GM21423 (cell line): ENCODE results near the gene RIBC2.
"Not testable (repeated sequence)": the region's sequence is repeated elsewhere in the genome, so short reads cannot be mapped to it uniquely, and the experiment has no call there.

Source experiments
- ATAC-seq: cut with Tn5 transposase; IDR thresholded peaks from one replicate; pipeline ENCODE4 v1.9.1; 2021; ENCODE audit warnings: mild to moderate bottlenecking, moderate library complexity; ENCODE audit not compliant: unreplicated experiment

Gene RIBC2

DNA sequence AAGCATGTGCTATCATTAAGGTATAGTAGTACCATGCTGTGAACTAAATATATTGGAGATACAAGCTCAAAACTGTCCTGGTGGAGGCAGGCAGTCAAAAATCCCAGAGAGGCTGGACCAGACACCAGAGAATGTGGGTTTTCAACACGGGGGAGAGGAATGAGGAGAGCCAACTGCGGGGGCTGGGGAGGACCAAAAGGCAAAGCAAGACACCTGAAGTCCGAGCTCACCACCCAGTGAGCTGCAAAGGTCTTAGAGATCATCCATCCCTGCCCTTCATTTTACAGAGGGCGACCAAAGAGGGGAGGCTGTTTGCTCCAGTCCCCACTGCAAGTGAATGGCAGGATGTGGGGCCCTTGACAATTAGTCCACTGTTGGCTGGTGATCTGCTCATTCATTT lies 10.0 kb downstream of the RIBC2 start:
- no peak for ATAC-seq

DNA sequence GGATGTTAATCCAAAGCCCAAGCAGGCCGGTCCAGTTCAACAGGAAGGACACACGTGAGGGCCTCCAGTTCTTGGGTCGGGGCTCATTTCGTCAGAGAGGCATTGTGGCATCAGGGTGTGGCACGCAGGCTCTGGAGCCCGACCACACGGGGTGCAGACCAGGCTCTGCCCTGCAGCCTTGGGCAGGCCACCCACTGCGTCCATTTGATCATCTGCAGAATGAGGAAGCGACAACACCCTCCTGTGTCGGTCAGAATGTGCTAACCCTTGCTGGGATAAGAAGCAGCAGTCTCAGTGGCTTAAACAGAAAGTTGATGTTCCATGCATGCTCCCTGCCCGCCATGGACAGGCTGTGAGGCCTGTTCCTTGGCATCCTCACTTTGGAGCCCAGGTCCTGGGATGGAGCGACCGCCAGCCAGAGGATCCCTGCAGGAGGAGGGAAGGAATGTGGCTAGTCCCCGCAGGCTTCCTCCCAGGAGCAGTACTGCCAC lies 10.8 kb downstream of the RIBC2 start:
- no peak for ATAC-seq

DNA sequence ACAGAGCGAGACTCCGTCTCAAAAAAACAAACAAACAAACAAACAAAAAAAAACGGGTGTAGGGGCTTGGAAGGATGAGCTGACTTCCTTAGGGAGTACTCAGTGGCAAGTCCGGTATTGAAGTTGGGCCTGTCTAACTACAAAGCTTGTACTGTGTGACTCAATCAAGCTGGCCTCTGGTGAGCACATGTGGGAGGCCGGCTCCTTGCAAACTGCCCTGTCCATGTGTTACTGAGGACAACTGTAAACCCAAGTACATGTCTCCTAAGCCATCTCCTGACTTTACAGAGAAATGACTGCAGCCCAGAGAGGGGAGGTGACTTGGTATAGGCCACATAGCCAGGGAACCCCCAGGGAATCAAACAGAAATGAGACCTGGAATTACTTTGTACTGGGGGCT lies 11.6 kb downstream of the RIBC2 start:
- ATAC-seq, result no peak

DNA sequence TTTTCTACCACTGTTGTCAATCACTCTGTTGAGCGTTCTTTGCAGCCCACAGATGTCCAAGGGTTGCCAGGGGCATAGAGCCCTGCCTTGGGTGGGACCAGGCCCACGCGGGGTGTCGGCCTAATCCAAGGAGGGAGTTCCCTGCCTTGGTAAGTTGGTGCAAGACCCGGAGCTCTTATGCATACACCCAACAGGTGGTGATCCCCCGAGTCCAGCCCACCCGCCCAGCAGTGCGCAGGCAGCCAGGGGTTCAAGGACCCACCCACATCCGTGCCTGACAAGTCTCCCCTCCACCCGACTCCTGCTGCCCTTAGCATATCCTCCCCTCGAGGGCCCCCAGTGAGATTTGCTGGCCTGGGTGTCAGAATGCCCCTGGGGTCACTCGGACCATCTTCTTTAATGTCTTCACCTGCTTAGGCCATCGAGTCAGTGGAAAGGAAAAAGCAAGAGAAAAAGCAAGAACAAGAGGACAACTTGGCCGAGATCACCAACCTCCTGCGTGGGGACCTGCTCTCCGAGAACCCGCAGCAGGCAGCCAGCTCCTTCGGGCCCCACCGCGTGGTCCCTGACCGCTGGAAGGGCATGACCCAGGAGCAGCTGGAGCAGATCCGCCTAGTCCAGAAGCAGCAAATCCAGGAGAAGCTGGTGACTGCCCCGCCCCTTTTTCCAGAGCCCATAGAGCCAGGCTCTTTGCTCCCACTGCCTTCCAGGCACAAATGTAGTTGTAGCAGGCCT lies 12.2 kb downstream of the RIBC2 start:
- no peak for ATAC-seq

DNA sequence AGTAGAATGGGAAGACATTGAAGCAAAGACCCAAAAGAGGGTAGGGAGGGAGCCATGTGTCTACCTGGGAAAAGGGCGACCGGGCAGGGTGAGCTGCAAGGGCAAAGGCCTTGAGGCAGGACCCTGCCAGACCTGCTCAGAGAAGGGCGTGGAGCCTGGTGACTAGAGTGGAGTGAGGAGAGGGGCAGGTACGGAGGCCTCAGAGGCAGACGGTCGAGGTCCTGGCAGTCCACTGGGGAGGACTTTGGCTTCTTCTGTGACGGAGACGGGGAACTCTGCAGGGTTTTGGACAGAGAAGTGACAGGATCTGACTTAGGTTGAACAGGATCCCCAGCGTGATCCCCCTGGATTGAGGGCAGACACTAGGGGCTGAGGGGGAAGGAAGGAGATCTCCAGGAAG lies 12.9 kb downstream of the RIBC2 start:
- no peak for ATAC-seq

DNA sequence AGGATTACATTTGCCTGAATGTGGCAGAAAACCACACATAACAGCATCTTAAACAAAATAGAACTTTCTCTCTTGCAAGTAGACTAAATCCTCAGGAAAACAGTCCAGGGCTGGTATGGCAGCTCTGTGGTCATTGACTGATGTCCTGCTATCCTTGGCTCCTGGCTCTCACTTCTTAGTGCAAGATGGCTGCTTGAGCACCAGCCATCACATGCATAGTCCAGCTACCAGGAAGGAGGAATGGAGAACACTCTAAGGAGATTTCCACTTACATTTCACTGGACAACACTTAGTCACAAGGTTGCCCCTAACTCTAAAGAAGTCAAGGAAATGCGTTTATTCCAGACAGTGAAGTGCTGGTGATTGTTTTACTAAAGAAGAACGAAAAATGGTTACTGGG lies 13.6 kb downstream of the RIBC2 start:
- ATAC-seq, result no peak

DNA sequence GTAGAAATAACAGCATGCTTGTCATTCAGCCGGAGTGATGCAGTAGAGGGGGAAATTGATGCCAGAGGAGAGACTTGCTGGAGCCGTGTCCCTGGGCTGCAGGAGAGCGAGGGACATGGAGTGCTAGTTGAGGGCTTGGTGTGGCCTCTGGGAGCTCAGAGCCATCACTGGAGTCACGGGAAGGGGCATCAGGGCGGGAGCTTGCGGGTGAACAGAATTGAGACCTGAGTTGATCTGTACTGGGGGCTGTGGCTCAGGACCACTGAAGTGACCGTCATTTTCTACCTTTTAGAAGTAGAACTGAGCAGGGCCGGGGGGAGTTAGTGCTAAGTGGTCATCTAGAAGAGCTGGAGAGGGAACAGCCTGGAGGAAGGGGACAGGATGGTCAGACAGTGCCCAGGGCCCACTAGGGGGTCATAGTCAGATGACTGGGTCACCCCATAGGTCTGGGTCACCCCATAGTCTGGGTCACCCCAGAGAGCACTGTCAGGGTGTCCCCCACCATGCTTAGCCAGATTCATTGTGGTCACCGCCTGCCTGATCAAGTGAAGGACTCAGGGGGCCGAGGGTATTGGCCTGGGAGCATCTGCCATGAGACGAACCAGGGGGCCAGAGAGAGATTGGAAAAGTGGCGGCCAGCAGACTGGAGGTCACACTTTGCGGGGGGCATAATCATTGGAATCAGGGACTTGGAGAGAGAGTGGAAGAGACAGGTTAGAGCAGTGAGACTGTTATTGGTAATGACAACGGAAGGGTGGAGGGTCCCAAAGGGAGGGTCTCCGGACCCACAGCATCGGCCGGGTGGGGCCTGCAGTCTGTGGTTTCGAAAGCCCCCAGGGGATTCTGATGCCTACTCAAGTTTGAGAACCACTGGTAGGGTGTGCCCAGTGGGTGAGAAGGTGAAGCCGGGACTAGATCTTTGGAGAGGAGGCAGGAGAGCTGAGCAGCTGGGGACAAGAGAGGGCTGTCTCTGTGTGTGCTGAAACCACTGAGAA lies 15.2 kb downstream of the RIBC2 start:
- ATAC-seq, result no peak

DNA sequence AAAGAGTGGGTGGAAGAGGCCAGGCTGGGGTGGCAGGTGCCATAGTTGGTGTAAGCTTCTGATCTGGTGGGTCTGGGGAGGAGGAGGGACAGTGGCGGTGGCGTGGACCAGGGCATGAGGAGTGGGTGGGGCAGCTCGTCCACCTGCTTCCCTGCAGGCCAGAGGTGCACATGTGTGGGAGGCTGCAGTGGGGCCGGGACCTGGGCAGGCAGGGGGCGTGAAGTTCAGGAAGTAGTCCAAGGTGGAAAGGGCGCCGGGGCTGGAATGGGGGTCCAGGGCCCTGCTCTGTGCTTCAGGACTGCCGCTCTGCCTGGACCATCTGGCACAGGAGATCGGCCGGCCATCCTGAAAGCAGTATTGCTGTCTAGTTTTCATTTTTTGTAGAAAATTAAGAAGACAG lies 15.9 kb downstream of the RIBC2 start:
- ATAC-seq, result no peak

DNA sequence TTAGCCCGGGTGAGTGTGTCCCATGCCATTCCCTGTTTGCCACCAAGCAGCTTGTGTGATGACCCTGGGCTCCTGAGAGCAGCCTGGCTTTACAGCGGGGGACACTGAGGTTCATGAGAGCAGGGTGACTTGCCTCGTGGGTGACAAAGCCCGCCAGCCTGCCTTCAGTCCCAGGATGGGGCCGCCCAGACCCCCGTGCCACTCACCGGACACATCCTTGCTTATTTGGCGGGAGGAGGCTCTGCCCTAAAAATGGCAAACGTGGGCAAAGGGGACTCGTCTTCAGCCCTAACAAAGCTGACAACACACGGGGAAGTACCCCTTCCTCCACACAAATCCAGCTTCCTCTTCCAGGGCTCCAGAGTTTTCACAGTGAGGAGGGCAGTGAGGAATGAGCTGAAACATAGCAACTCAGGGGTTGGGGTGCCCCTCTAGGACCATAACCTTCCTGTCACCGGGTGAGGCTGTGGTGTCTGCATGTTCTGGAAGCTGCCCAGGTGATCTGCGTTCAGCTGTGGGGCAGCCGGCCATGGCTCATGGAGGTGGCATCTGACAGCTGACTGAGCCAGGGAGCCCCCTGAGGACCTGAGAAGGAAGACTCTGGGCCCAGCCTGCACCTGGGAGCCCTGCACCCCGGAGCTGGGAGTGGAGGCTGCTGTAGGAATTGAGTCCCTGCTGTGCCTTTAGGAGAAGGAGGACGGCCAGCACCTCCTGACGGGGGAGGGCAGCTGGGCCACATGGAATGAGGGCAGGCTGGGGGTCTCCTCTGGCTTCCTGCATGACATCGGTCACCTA lies 16.7 kb downstream of the RIBC2 start:
- no peak for ATAC-seq

DNA sequence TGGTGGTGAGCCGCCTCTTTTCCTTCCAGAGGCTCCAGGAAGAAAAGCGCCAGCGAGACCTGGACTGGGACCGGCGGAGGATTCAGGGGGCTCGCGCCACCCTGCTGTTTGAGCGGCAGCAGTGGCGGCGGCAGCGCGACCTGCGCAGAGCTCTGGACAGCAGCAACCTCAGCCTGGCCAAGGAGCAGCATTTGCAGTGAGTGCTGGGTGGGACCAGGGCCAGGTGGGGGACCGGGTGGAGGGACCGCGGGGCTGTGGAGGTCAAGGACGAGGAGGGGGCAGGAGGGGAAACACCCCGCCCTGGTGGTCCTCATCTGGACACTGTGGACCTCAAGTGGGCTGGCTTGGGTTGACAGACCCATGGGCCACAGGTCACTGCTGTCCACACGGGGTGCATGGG lies 17.4 kb downstream of the RIBC2 start:
- no peak for ATAC-seq

DNA sequence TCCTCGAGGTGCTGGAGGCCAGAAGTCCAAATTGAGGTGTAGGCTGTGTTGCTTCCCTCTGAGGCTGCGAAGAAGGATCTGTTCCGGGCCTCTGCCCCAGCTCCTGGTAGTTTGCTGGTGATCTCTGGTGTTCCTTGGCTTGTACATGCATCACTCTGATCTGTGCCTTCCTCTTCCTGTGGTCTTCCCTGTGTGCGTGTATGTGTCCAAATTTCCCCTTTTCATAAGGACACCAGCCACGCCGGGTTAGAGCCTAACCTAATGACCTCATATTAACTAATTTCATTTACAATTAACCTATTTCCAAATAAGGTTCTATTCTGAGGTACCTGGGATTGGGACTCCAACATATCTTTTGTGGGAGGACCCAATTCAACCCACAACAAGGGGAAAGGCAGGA lies 21.5 kb downstream of the RIBC2 start:
- no peak for ATAC-seq

DNA sequence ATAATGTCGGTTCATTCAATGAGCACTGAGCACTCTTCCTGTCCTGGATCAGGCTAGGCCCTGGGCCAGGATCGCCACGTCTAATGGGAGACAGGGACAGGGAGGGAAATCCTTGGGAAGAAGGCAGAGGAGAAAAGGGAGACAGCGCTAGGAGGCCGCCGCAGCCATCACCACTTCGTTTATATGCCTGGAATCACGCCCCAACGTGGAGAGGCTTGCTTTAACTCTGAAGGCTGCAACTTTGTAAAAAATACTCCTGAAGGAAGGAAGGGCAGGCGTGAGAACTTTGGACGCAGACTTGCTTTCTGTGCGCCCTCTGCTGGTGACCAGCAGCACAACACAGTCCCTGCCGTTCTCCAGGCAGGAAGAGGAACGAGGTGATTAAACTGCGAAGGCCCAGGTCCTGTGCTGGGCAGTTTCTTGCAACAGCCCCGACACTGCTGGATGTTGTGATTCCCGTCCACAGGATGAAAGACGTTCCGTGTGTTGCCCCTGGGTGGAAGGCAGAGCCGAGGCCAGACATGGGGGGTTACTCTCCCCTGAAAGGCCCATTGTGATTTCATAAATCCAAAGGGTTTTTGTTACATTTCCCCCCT lies 22.1 kb downstream of the RIBC2 start:
- ATAC-seq, result no peak

DNA sequence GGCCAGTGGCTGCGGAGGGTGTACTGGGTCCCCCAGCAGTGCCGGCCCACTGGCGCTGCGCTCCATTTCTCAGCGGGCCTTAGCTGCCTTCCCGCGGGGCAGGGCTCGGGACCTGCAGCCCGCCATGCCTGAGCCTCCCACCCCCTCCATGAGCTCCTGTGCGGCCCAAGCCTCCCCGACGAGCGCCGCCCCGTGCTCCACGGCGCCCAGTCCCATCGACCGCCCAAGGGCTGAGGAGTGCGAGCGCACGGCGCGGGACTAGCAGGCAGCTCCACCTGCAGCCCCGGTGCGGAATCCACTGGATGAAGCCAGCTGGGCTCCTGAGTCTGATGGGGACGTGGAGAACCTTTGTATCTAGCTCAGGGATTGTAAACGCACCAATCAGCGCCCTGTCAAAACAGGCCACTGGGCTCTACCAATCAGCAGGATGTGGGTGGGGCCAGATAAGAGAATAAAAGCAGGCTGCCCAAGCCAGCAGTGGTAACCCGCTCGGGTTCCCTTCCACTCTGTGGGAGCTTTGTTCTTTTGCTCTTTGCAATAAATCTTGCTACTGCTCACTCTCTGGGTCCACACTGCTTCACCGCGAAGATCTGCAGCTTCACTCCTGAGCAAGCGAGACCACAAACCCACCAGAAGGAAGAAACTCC lies 23.5 kb downstream of the RIBC2 start:
- ATAC-seq, result not testable (repeated sequence)

DNA sequence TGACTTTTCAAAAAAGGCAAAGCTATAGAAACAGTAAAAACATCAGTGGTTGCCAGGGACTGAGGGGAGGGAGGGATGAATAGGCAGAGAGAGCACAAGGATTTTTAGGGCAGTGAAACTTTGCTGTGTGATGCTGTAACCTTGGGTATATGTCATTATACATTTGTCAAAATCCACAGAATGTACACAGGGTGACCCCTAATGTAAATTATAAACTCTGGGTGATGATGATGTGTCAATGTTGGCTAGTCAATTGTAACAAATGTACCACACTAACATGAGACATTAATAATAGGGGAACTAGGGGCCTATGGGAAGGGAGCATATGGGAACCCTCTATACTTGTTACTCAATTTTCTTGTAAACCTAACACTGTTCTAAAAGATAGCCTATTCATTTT lies 24.8 kb downstream of the RIBC2 start:
- no peak for ATAC-seq

DNA sequence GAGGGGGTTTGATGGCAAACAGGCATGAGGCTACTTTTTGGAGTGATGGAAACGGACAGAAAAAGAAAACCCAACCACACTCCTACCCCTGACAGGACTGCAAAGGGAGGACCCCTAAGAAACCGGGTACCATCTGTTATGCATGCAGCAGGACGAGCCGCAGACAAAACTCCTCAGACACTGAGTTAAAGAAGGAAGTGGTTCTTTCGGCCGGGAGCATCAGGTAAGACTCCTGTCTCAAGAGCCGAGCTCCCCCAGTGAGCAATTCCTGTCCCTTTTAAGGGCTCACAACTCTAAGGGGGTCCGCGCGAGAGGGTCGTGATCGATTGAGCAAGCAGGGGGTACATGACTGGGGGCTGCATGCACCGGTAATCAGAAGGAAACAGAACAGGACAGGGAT lies 27.2 kb downstream of the RIBC2 start:
- ATAC-seq, result not testable (repeated sequence)

DNA sequence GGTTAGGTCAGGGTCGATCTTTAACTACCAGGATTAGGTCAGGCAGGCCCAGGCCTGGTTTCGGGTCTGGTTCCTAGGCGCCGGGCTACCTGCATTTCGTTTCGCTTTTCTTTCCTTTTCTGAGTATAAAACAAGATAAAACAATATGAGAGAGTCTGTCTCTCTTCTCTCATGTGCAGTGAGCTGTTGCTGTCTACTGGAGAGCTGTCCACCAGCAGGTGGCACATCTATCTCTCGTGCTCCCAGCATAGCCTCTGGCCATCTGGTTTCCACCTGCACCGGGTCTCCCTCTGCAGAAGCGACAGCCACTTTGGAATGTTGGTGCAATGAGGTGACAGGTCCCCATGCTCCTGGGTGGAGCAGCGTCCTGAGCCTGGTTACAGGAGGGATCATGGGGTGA lies 27.6 kb downstream of the RIBC2 start:
- ATAC-seq, result no peak

DNA sequence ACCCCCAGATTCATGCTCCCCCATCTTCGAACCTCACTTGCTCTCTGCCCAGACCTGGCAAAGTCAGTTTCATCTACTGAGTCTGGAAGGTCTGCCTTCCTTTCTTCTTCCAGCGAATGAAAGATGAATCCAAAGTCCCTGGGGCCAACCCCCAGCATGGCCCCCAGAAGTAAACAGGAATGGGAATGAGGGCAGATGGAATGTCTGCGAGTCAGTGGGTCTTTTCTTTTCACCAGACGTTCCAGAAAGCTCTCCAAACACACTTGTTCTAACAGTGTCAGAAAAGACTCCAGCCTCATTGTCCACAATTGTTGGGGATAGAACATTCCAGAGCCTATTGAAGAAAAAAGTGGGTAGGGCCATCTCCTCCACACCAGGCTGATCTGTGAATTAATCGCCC lies 28.6 kb downstream of the RIBC2 start:
- no peak for ATAC-seq

DNA sequence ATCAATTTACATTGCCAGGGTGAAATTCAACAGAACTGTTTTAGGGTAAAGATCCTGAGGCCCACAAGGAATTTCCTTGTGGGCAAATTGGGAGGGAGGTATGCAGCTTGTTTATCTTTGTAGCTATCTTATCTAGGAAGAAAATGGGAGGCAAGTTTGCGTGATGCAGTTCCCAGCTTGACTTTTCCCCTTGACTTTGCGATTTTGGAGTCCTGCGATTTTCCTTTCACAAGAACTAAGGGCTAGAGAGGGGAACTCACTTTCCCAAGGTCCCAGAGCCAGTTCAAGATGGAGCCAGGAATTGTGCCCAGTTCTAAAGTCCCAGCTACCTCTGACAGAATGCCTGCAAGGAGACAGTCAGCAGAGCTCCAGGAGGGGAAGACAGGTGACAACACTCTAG lies 30.7 kb downstream of the RIBC2 start:
- ATAC-seq, result no peak

DNA sequence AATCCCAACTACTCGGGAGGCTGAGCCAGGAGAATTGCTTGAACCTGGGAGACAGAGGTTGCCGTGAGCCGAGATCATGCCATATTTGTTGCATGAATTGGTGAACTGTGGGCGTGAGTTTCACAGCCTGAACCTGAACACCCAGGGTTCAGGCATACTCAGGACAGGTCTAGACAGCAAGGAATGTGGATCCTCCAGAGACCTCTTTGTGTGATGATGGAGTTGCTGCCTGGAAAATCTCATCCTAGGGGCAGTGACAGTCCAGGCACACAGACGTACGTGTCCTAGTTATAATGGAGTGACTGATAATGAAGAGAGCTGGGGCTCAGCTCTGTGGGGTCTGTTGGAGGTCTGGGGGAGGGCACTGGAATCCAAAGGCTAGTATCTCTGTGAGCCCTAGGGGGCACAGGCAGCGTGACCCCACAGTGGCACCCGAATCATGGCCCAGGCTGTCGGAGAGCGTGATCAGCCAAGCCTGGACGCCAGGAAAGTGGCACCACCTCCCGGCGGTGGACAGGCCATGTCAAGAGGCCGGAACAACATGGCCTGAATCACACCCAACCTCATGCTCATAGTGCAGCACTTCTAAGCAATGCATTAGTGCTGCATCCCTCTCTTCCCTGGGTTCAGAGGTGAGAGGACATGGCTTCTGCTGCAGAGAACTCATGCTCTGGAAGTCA lies 31.7 kb downstream of the RIBC2 start:
- ATAC-seq, result no peak

DNA sequence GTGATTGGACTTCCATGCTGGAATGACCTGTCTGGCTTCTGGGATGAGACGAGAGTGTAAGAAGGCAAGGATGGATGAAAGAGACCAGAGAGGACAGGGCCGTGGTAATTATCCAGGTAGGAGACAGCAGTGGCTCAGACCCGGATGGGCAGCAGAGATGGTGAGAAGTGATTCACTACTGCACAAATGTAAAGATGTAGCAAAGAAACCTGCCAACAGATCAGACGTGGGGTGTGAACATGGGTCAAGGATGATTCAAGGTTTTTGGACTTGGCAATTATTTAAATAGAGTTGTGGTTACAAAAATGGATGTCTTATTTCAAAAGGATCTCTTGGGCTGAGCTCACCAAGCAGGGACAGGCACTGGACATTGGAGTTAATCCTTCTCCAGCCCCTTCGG lies 32.7 kb downstream of the RIBC2 start:
- ATAC-seq, result no peak
